GM12878 (cell line): ENCODE measurements around the gene PMPCA. TPM values are rescaled to one million over a fixed set of nuclear protein-coding genes. Genes with fewer than 3 reads are reported as not detected.

Experiments
- E4F1 ChIP-seq: fragments of 450-650 bp; IDR thresholded peaks from 2 replicates; pipeline ENCODE4 v1.6.1; 2018; ENCODE audit warnings: borderline replicate concordance, mild to moderate bottlenecking; ENCODE audit not compliant: partially characterized antibody
- IKZF2 ChIP-seq, 2 experiments: fragments of 450-650 bp; IDR thresholded peaks; 2 replicates each; pipeline ENCODE4 v1.6.1; 2017; ENCODE audit warnings: mild to moderate bottlenecking in 2 of 2, moderate library complexity in 2 of 2
- STAT3 ChIP-seq: IDR thresholded peaks from 2 replicates; pipeline ENCODE4 v1.6.1; 2011; ENCODE audit warnings: low read depth, low read length, improper control_type of control experiment
- TCF7 ChIP-seq: IDR thresholded peaks from 2 replicates; pipeline ENCODE4 v1.6.1; 2014; ENCODE audit warnings: antibody characterized with exemption, borderline replicate concordance
- ZNF687 ChIP-seq: fragments of 450-650 bp; IDR thresholded peaks from 2 replicates; pipeline ENCODE4 v1.6.1; 2017; ENCODE audit warnings: mild to moderate bottlenecking, moderate library complexity
- polyA plus RNA-seq, 11 experiments: library from polyadenylated mRNA; depleted of rRNA in 4 of 11; unstranded in 6 of 11; stranded (reverse) in 5 of 11; fragments of >200 nt; fragmentation: Nextera tagmentation in 4 of 11; fragmentation: Illumina TruSeq in 1 of 11; extraction: Ambion mirVana in 4 of 11; extraction: Trizol in 1 of 11; gene quantifications; 1 replicate in 1 of 11; 2 replicates in 10 of 11; pipeline versions ENCODE4 v1.2.1 to v1.2.3, GENCODE V29; 2011 to 2016; ENCODE audit warnings: inconsistent platforms in 2 of 11, missing spikeins in 2 of 11, low read depth in 1 of 11
- total RNA-seq, 4 experiments: library from RNA; depleted of rRNA in 3 of 4; stranded (reverse); fragments of >200 nt in 3 of 4; fragmentation: Illumina TruSeq in 1 of 4; extraction: Trizol in 1 of 4; gene quantifications; 2 replicates each; pipeline versions ENCODE4 v1.2.1 to v1.2.3, GENCODE V29; 2013 to 2021

PMPCA gene
- total and polyA plus RNA-seq, 10 of the 15 experiments (the other 5 are each of a cell fraction or from before 2014, with no cell fraction given): 8.1 to 137 (median 75.7) TPM

DNA sequence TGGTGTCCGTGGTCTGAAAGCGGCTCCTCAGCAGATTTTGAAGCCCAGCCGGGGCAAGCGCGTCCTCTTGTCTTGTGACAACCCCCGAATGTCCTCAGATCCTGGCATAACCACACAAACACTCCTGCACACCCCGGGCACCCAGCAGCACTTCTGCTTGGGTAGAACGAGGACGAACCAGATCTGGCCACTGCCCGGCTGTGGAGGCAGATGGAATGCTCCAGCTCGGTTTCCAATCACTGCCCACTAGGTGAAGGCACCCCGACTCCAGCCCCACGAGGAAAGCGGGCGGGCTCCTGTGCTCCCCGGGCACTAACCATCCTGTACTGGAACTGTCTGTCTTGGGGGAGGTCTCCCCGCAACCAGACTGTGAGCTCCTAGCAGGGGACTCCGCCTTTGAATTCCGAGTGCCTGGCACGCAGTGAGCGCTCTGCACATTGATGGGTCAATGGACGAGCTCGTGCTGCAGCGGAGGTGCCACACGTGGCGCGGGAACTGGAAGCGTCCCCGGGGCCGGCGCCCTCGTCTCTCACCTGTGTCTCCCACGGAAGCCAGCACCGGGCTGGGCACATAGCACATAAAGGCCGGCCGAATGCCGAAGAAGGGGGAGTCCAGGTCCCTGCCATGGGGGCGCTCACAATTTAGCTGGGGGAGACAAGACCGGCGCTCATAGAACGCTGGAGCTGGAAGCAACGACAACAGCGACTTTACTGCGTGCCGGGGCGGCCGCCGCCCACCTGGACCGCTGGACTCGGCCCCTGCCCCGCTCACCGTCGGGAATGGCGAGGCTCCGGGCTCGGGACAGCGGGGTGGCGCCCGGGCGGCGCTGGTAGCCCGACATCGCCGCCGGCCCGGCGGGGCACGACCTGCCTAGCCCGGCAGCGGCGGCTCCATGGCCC, 652 bp upstream of the PMPCA start (continued):
- TF ChIP-seq ZNF687: no peak; the same call in 1 of the 2 replicates
- TF ChIP-seq E4F1: no peak
- no peak for TF ChIP-seq STAT3
- no peak for TF ChIP-seq TCF7
- 0 out of 4 replicates have a peak, but pooled peaks of 1 of the 2 experiments have one; percentile 23 for TF ChIP-seq IKZF2 (IDR thresholded peaks at IDR 0.05)
